ENCODE results near the gene SLC44A1.

SLC44A1 gene

DNA sequence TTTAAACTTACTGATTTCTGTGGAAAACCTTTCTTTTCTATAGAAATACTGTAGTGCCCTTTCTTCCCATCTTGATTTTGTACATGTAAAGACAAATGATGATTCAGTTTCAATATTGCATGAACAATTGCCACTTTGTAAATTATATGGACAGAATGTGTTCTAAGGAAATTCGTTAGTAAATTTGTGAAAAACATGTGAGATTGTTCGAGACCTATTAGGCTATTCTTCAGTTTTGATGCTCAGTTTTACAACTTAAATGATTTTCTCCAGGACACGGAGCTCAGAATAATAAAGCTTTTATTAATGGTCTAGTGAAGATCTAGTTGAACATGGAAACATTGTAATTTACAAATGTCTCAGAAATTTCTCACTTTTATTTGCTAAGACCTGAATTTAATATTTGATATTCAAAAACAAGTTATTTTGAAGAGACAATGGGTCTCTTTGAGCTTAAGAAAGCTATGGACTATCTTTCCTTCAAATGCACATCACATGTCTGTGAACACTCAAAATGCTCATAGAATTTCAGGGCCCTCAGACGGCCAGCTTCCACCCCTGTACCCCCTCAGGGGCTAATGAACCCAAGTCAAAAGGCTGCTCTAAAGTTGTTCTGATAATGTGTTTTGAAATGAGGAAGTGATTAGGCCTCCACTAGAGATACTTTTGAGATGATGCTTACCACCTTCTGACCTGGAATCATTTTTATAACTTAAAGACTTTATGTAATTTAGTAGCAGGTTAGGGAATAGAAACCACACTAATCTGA lies 149.3 kb downstream of the SLC44A1 start:
- DNase-seq (ENCODE audit: low spot score): no peak

- no peak for DNase-seq (ENCODE audit: low spot score)
These were observed 152.0 kb downstream of the SLC44A1 start for GRCh38 chr9:105396441-105396840.

DNA sequence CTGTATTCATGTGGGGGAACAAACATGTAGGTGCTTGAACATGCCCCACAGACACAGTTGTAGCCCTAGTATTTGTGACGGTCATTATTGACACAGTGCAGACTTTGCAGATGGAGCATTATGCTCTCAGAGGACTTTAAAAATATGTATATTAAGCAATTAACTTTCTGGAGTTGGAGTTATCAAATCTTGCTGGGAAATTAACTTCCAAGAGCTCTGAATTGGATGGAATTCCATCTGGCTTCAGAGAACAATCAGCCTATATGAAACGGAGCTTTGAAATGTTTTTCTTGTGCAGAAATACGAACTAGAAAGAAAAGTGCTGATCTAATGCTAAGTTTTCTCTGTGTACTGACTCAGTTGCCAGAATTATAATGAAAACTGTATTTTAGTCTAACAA lies 152.4 kb downstream of the SLC44A1 start:
- no peak for DNase-seq (ENCODE audit: low spot score)

DNA sequence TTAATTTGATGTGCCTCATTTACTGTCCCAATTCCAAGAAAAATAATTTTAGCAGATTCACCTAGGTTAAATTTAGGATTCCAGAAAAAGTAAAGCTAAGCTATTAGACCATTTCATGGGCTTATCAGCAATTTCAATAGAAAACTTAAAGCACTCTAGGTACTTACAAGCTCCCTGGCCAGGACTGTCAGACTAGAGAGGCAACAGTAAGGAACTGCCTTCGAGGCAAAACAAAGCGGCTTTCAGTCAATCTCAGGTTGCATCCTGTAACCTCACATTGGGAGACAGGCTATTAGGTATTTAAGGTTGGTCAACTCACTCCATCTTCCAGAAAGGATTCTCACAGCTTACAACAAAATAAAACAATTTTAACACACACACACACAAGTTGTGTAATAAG lies 154.7 kb downstream of the SLC44A1 start:
- DNase-seq (ENCODE audit: low spot score): no peak

- no peak for DNase-seq (ENCODE audit: low spot score)
These were observed 157.2 kb downstream of the SLC44A1 start for GRCh38 chr9:105401651-105402050.

GRCh38 chr9:105403552-105404248 lies 159.2 kb downstream of the SLC44A1 start:
- DNase-seq (ENCODE audit: low spot score): no peak

- no peak for DNase-seq (ENCODE audit: low spot score)
These were observed 161.2 kb downstream of the SLC44A1 start for GRCh38 chr9:105405514-105406131.

GRCh38 chr9:105406369-105406768 lies 161.9 kb downstream of the SLC44A1 start:
- no peak for DNase-seq (ENCODE audit: low spot score)

DNA sequence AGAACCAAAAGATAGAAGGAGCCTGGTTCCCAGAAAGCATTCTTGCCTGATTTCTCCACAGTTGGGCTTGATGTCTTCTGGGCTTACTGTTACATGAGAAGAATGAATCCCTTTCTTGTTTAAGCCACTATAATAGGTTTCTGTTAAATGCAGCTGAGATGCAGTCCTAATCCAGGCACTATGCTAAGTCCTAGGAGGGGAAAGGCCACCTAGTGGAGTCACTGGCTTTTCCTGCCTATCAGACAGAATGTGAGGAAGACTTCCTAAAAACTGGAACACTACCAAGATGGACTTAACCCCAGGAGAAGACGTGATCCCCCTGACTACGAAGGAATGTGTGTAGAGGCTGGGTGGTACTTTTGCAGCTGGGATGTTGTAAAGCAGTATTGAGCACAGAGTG lies 169.1 kb downstream of the SLC44A1 start:
- peak; percentile 51 for DNase-seq (ENCODE audit: low spot score)

- peak; percentile 76 for DNase-seq (ENCODE audit: low spot score)
These were observed 170.7 kb downstream of the SLC44A1 start for GRCh38 chr9:105414947-105415661.

DNA sequence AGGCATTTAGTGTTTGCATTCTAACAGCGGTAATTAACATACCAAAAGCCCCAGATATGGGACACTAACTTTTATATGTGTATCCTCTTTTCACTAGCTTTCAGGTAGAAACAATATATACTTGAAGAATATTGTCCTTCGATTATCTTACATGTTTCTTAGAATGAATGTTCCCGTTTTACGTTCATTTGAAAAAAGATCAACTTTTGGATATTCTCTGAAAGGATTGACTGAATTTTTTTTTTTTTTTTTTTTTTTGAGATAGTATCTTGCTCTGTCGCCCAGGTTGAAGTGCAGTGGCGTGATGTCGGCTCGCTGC lies 171.2 kb downstream of the SLC44A1 start:
- DNase-seq (ENCODE audit: low spot score): no peak

- DNase-seq (ENCODE audit: low spot score): no peak
These were observed 172.4 kb downstream of the SLC44A1 start for GRCh38 chr9:105416840-105417239.

GRCh38 chr9:105418588-105419500 lies 174.4 kb downstream of the SLC44A1 start:
- DNase-seq (ENCODE audit: low spot score): no peak

DNA sequence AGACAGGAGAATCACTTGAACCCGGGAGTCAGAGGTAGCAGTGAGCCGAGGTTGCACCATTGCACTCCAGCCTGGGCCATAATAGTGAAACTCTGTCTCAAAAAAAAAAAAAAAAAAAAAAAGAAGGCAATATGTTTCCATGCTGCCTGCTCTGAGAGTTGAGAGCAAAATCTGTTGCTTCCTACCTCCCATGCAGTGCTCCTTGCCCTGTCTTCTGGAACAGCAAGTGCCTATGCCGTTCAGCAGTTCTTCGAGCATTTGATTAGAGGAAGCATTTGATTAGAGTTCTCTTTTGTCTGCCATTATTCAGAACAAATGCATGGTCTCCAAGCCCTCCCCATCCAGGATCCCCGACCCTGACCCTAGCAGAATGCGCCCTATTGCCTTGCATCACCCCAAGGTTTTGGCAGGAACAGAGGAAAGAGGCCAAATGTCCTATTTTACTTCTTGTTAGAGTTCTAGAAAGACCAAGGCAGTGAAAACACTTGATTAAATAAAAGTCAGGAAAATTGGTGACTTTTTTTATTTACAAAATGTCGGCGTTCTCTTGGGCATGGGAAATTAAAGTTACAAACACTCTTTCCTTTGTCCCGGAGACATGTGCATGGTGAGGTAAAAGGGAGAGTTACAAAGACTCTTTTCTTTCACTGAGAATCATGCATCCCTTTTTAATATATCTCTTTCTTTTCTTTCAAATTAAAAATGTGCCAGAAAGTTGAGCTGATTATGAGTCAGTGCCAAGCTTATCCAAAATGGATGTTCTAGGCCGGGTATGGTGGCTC lies 175.6 kb downstream of the SLC44A1 start:
- no peak for DNase-seq (ENCODE audit: low spot score)

DNA sequence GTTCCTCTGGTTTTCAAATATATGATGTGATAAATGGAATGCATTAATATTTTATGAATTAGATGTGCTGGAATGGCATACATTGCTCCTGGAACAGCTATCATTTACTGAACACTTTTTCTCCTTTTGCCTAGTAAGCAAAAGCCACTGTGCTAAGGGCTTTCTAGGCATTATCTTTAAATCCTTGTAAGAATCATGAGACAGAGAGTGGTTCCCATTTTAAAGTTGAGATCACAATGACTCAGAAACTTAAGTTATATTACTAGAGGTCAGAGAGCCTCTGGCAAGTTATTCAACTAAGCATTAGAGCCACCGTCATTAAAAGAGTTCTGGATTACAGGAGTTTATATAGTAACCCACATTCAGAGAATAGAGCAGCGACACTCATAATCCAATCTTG lies 176.7 kb downstream of the SLC44A1 start:
- no peak for DNase-seq (ENCODE audit: low spot score)

- DNase-seq (ENCODE audit: low spot score): no peak
These were observed 177.4 kb downstream of the SLC44A1 start for GRCh38 chr9:105421864-105422263.

- no peak for DNase-seq (ENCODE audit: low spot score)
These were observed 181.5 kb downstream of the SLC44A1 start for GRCh38 chr9:105425816-105426433.

DNA sequence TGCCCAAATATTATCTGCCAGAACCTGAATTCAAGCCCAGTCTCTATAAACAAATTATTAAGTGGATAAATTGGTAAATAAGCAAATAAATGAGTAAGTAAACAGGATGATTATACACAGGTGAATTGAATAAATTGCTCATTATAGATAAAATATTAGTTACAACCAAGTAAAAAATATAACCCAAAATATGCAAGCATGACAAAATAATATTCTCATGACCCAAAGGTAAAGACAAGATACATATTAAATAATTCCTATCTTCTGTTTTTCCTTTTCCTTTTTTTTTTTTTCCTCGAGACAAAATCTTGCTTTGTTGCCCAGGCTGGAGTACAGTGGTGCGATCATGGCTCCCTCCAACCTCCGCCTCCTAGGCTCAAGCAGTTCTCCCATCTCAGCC lies 182.2 kb downstream of the SLC44A1 start:
- DNase-seq (ENCODE audit: low spot score): no peak

DNA sequence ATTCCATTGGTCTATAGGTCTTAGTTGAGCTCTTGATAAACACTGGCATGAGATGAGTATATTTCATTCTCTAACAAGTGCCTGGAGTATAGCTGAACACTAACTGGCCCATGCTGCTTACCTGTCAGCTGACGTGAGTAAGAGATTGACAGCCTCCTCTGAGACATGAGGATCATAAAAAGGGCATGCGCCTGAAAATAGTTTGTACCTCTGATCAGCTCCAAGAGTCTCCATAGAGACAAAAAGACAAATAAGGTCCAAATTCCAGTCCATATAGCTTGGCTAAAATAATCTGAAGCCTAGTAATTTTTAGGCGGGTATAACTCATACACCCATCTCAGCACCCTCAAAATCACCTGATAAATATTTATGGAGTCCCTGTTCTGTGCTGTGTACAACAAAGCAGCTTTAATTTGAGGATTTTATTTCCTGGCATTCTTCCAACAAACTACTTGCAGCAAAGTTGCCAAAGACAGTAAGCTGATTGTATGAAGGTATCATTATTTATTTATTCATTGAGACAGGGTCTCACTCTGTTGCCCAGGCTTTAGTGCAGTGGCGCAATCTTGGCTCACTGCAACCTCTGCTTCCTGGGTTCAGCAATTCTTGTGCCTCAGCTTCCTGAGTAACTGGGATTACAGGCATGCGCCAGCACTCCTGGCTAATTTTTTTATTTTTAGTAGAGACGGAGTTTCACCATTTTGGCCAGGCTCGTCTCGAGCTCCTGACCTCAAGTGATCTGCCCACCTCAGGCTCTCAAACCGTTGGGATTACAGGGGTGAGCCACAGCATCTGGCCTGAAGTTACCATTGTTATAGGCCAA lies 187.2 kb downstream of the SLC44A1 start:
- no peak for DNase-seq (ENCODE audit: low spot score)
